ENCODE data around the gene NOSTRIN. TPM values are rescaled to one million over a fixed set of nuclear protein-coding genes. Genes with fewer than 3 reads are reported as not detected.

NOSTRIN gene
- total and polyA plus RNA-seq, 7 donors, result 5.1 to 49.0 (median 13.3) TPM

GRCh38 chr2:168821577-168821976 lies 19.1 kb downstream of the NOSTRIN start:
- H3K27ac ChIP-seq, result no peak overlapping the region
- no peaks in the 10 kb centered on the region for H3K9me3 ChIP-seq
- H3K4me1 ChIP-seq, result no peaks in the 10 kb centered on the region
- no peaks in the 10 kb centered on the region for H3K36me3 ChIP-seq
- WGBS, 2 donors, result 90 to 96% methylated on average over 8 of the region's 8 CpGs
- intact Hi-C loops (cut with DNase I), result no loop called here
- TF ChIP-seq POLR2A (IDR thresholded peaks at IDR 0.05) (no peak), EP300 (IDR thresholded peaks at IDR 0.05) (no peak), POLR2AphosphoS5 (IDR thresholded peaks at IDR 0.05) (no peak)
- TF ChIP-seq, protein P1, sequence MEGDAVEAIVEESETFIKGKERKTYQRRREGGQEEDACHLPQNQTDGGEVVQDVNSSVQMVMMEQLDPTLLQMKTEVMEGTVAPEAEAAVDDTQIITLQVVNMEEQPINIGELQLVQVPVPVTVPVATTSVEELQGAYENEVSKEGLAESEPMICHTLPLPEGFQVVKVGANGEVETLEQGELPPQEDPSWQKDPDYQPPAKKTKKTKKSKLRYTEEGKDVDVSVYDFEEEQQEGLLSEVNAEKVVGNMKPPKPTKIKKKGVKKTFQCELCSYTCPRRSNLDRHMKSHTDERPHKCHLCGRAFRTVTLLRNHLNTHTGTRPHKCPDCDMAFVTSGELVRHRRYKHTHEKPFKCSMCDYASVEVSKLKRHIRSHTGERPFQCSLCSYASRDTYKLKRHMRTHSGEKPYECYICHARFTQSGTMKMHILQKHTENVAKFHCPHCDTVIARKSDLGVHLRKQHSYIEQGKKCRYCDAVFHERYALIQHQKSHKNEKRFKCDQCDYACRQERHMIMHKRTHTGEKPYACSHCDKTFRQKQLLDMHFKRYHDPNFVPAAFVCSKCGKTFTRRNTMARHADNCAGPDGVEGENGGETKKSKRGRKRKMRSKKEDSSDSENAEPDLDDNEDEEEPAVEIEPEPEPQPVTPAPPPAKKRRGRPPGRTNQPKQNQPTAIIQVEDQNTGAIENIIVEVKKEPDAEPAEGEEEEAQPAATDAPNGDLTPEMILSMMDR (IDR thresholded peaks at IDR 0.05), result no peak
- no peak overlapping the region for H3K4me3 ChIP-seq
- no peak for DNase-seq
- no peaks in the 10 kb centered on the region for H3K27me3 ChIP-seq

- no peak overlapping the region for H3K4me3 ChIP-seq
- WGBS, 2 donors, result 91 to 95% methylated on average over 1 of the region's 1 CpG
- H3K27me3 ChIP-seq, result no peaks in the 10 kb centered on the region
- TF ChIP-seq EP300 (IDR thresholded peaks at IDR 0.05), result no peak
- TF ChIP-seq POLR2A (IDR thresholded peaks at IDR 0.05), result no peak
- H3K9me3 ChIP-seq, result no peaks in the 10 kb centered on the region
- no peak for DNase-seq
- no peaks in the 10 kb centered on the region for H3K36me3 ChIP-seq
- intact Hi-C loops (cut with DNase I), result no loop called here
- H3K27ac ChIP-seq, result no peak overlapping the region
- no peaks in the 10 kb centered on the region for H3K4me1 ChIP-seq
These were observed 19.6 kb downstream of the NOSTRIN start for GRCh38 chr2:168821992-168822391.

DNA sequence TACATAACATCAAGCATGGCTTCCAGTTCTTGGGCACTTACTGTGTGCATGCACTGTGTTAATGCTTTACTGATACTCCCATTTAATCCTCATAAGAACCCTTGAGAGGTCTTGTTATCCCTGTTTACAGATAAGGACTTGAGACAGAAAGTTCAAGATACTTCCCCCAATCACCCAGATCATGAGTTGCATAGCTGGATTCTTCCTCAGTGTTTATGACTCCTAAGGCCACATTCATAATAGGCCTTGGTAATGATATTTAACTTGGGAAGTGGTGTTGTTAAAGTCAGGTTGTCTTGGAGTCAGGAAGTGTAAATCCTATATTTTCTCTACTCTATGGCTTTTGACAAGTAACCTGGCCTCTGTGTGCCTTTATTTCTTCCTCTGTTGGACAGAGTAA lies 22.7 kb downstream of the NOSTRIN start:
- TF ChIP-seq POLR2A (IDR thresholded peaks at IDR 0.05) (no peak), POLR2AphosphoS5 (IDR thresholded peaks at IDR 0.05) (no peak), EP300 (IDR thresholded peaks at IDR 0.05) (no peak)
- TF ChIP-seq, protein P1 (IDR thresholded peaks at IDR 0.05), result no peak
- no peaks in the 10 kb centered on the region for H3K4me1 ChIP-seq
- no peak for DNase-seq
- H3K4me3 ChIP-seq, result no peak overlapping the region
- no peaks in the 10 kb centered on the region for H3K27me3 ChIP-seq
- H3K9me3 ChIP-seq, result no peaks in the 10 kb centered on the region
- H3K27ac ChIP-seq, result no peak overlapping the region
- intact Hi-C loops (cut with DNase I), result no loop called here
- H3K36me3 ChIP-seq, result no peaks in the 10 kb centered on the region

GRCh38 chr2:168830958-168831357 lies 28.5 kb downstream of the NOSTRIN start:
- no peak overlapping the region for H3K4me3 ChIP-seq
- H3K27ac ChIP-seq, result no peak overlapping the region
- intact Hi-C loops (cut with DNase I), result no loop called here
- no peaks in the 10 kb centered on the region for H3K36me3 ChIP-seq
- H3K9me3 ChIP-seq, result no peaks in the 10 kb centered on the region
- H3K4me1 ChIP-seq, result no peaks in the 10 kb centered on the region
- no peaks in the 10 kb centered on the region for H3K27me3 ChIP-seq
- DNase-seq, result no peak
- TF ChIP-seq POLR2A (IDR thresholded peaks at IDR 0.05) (no peak), EP300 (IDR thresholded peaks at IDR 0.05) (no peak), POLR2AphosphoS5 (IDR thresholded peaks at IDR 0.05) (no peak)
- TF ChIP-seq, protein P1 (IDR thresholded peaks at IDR 0.05), result no peak

DNA sequence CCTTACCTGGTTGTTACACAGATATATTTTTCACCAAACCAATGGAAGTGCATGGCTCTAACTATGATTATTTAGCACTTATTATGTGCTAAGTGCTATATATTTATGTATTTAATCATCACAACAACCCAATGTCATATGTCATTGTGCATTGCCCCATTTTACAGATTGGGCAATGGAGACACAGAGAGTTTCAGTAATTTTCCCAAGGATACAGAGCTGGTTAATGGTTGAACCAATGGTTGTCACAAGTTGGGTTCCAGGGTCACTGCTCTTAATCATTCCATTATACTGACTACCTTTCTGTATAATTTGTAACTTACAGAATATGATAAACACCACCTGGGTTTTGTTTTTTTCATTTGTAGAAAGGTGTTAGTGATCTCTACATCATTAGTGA lies 29.2 kb downstream of the NOSTRIN start:
- no peaks in the 10 kb centered on the region for H3K27me3 ChIP-seq
- no peaks in the 10 kb centered on the region for H3K36me3 ChIP-seq
- H3K4me1 ChIP-seq, result no peaks in the 10 kb centered on the region
- no peak overlapping the region for H3K4me3 ChIP-seq
- no peak for DNase-seq
- no peaks in the 10 kb centered on the region for H3K9me3 ChIP-seq
- intact Hi-C loops (cut with DNase I), result no loop called here
- TF ChIP-seq, protein P1 (IDR thresholded peaks at IDR 0.05), result no peak
- TF ChIP-seq POLR2A (IDR thresholded peaks at IDR 0.05) (no peak), EP300 (IDR thresholded peaks at IDR 0.05) (no peak), POLR2AphosphoS5 (IDR thresholded peaks at IDR 0.05) (no peak)
- H3K27ac ChIP-seq, result no peak overlapping the region

All from sigmoid colon (tissue), 7 donors.